HL-60 (cell line): Measurements from ENCODE around the gene FGD5.

Experiments
- DNase-seq, 2 experiments: peaks; one replicate each; pipeline ENCODE4 v3.0.0-alpha.2; 2010 to 2020; ENCODE audit warnings: low read depth in 1 of 2, low spot score in 1 of 2
- H3K27ac ChIP-seq: fragments of 250-450 bp; sonication (Bioruptor Pico); replicated peaks from 2 replicates; pipeline ENCODE4 v1.5.1; 2020; ENCODE audit warnings: mild to moderate bottlenecking, moderate library complexity
- H3K27me3 ChIP-seq: fragments of 250-450 bp; sonication (Bioruptor Pico); 2 replicates; pipeline ENCODE4 v1.5.1; 2021; ENCODE audit warnings: mild to moderate bottlenecking, moderate library complexity; ENCODE audit not compliant: insufficient read depth, poor library complexity, severe bottlenecking
- H3K4me3 ChIP-seq: replicated peaks from 2 replicates; pipeline ENCODE4 v1.5.1; 2011; ENCODE audit warnings: mild to moderate bottlenecking, control low read depth, low read length; ENCODE audit not compliant: insufficient read depth
- CTCF ChIP-seq: IDR thresholded peaks from one replicate; pipeline ENCODE4 v1.5.1; 2011; ENCODE audit warnings: low read length, control low read depth, inconsistent platforms; ENCODE audit not compliant: insufficient read depth
- GABPA ChIP-seq: IDR thresholded peaks from 2 replicates; pipeline ENCODE4 v1.6.1; 2012; ENCODE audit warnings: low read depth
- POLR2AphosphoS5 ChIP-seq: IDR thresholded peaks from 2 replicates; pipeline ENCODE4 v1.6.1; 2012; ENCODE audit warnings: low read depth
- REST ChIP-seq: IDR thresholded peaks from 2 replicates; pipeline ENCODE4 v1.6.1; 2012; ENCODE audit warnings: low read depth; ENCODE audit not compliant: insufficient replicate concordance
- SPI1 ChIP-seq: IDR thresholded peaks from 2 replicates; pipeline ENCODE4 v1.6.1; 2012; ENCODE audit warnings: low read depth, mild to moderate bottlenecking, borderline replicate concordance

The FGD5 gene

GRCh38 chr3:14801031-14801430 lies 17.7 kb upstream of the FGD5 start:
- DNase-seq: no peak
- H3K27me3 ChIP-seq: no peaks in the 10 kb centered on the region
- no peak overlapping the region for H3K4me3 ChIP-seq
- H3K27ac ChIP-seq: no peak overlapping the region
- no peak for TF ChIP-seq POLR2AphosphoS5
- TF ChIP-seq GABPA: no peak
- no peak for TF ChIP-seq SPI1
- no peak for TF ChIP-seq CTCF
- no peak for TF ChIP-seq REST

- Histone ChIP-seq H3K27me3 (no peaks in the 10 kb centered on the region), H3K27ac (no peak overlapping the region), H3K4me3 (no peak overlapping the region)
- TF ChIP-seq GABPA (no peak), REST (no peak), SPI1 (no peak), CTCF (no peak), POLR2AphosphoS5 (no peak)
- no peak for DNase-seq
Observed at GRCh38 chr3:14801668-14802380, 16.9 kb upstream of the FGD5 start.

- no peak for TF ChIP-seq GABPA
- TF ChIP-seq CTCF: no peak
- TF ChIP-seq POLR2AphosphoS5: no peak
- no peak for TF ChIP-seq REST
- no peak for TF ChIP-seq SPI1
- Histone ChIP-seq H3K27ac (no peak overlapping the region), H3K27me3 (no peaks in the 10 kb centered on the region), H3K4me3 (no peak overlapping the region)
- no peak for DNase-seq
Observed at GRCh38 chr3:14802381-14802731, 16.4 kb upstream of the FGD5 start.
